Vagina (tissue), 2 donors: ENCODE results near the gene BRD2. TPM values are rescaled to one million over a fixed set of nuclear protein-coding genes. Genes with fewer than 3 reads are reported as not detected.

ENCODE experiments used
- DNase-seq, 2 donors: peaks; one replicate each; pipeline ENCODE4 v3.0.0-alpha.2; 2017; ENCODE audit errors: extremely low spot score in 2 of 2
- H3K27ac ChIP-seq: fragments of 200-600 bp; sonication (generic); one replicate; pipeline ENCODE4 v1.5.1; 2019
- H3K27me3 ChIP-seq: fragments of 200-600 bp; sonication (generic); one replicate; pipeline ENCODE4 v1.5.1; 2019
- H3K36me3 ChIP-seq, 2 donors: fragments of 200-600 bp; sonication (generic); one replicate each; pipeline ENCODE4 v1.5.1; 2017 to 2019
- H3K4me1 ChIP-seq: fragments of 200-600 bp; sonication (generic); one replicate; pipeline ENCODE4 v1.5.1; 2019
- H3K4me3 ChIP-seq, 2 donors: fragments of 200-600 bp; sonication (generic); 1 replicate in 1 of 2; 2 replicates in 1 of 2; pipeline ENCODE4 v1.5.1; 2016 to 2019
- H3K9me3 ChIP-seq: fragments of 200-600 bp; sonication (generic); one replicate; pipeline ENCODE4 v1.5.1; 2019
- POLR2A ChIP-seq, 2 donors: fragments of 450-650 bp; IDR thresholded peaks; one replicate each; pipeline ENCODE4 v1.6.1; 2017; ENCODE audit warnings: antibody characterized with exemption in 2 of 2, mild to moderate bottlenecking in 2 of 2, moderate library complexity in 2 of 2
- POLR2AphosphoS5 ChIP-seq, 2 donors: sonication (generic); formaldehyde crosslinking; IDR thresholded peaks; one replicate each; pipeline ENCODE4 v1.9.0; 2017; ENCODE audit warnings: antibody characterized with exemption in 2 of 2, mild to moderate bottlenecking in 2 of 2, low read depth in 1 of 2; ENCODE audit not compliant: insufficient read depth in 1 of 2
- intact Hi-C: fragments of 100-400 bp; cut with DNase I; formaldehyde crosslinking; loops from one replicate; pipeline ENCODE4 v1.15.1; 2023
- total RNA-seq: library from RNA; depleted of rRNA; stranded (reverse); fragments of >200 nt; gene quantifications from one replicate; pipeline ENCODE4 v1.2.3, GENCODE V29; 2016
- TF ChIP-seq, protein P1 (sequence below), 3 experiments: fragments of 450-650 bp in 2 of 3; fragments of 200-600 bp in 1 of 3; sonication (generic) in 1 of 3; IDR thresholded peaks; one replicate each; pipeline ENCODE4 v1.5.1; 2017 to 2019; ENCODE audit warnings: antibody characterized with exemption in 3 of 3, mild to moderate bottlenecking in 2 of 3, moderate library complexity in 2 of 3

The BRD2 gene
- total RNA-seq, 1 donor from 2014 or later, result 125 TPM

DNA sequence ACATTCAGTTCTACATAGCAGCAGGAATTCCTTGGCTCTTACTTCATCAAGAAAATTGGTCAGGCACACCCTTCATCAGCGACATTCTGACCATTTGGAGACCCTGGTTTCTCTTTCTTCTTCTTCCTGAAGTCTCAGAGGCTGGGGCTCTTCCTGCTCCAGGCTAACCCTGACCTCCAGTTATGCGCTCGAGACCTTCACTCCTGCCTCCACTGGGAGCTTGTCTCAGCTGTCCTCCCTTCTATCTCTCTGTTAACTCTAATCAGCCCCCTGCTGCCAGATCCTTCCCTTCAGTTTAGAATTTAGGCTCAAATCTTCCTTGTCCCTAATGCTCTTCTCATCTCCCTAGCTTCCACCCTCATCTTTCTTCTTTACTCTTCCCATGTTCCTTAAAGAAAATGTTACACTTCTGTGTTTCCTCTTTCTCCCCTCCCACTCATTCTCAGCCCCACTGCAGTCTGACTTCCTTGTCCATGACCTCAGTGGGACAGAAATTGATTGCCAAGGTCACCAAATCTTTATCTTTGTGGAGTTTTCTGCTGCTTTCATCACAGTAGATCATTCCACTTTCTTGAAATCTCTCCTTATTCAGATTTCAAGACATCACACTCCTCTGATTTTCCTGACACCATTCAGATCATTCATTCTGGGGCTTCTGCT is 49.4 kb downstream of the BRD2 start:
- TF ChIP-seq POLR2A (IDR thresholded peaks at IDR 0.05) (no peak), POLR2AphosphoS5 (IDR thresholded peaks at IDR 0.05; ENCODE audit: insufficient read depth in 1 of 2, low read depth in 1 of 2) (no peak)
- intact Hi-C loops, result loop anchor here (5.0 kb wide), 1 partner anchor 229 kb away; no protein-coding TSS in a partner anchor
- peaks cover 17% of the 10 kb centered on the region for H3K4me1 ChIP-seq

GRCh38 chr6:33018418-33018817 is 50.0 kb downstream of the BRD2 start:
- Histone ChIP-seq H3K27ac (peak overlapping the region; percentile 86), H3K4me1 (peaks cover 17% of the 10 kb centered on the region), H3K36me3 (no peaks in the 10 kb centered on the region), H3K9me3 (no peaks in the 10 kb centered on the region), H3K4me3 (peak overlapping the region in 1 of 2 donors; percentile 33), H3K27me3 (no peaks in the 10 kb centered on the region)
- intact Hi-C loops, result loop anchor here (5.0 kb wide), 1 partner anchor 229 kb away; no protein-coding TSS in a partner anchor
- DNase-seq, result no peak
- TF ChIP-seq POLR2A (IDR thresholded peaks at IDR 0.05) (no peak), POLR2AphosphoS5 (IDR thresholded peaks at IDR 0.05; ENCODE audit: insufficient read depth in 1 of 2, low read depth in 1 of 2) (no peak)
- TF ChIP-seq, protein P1, sequence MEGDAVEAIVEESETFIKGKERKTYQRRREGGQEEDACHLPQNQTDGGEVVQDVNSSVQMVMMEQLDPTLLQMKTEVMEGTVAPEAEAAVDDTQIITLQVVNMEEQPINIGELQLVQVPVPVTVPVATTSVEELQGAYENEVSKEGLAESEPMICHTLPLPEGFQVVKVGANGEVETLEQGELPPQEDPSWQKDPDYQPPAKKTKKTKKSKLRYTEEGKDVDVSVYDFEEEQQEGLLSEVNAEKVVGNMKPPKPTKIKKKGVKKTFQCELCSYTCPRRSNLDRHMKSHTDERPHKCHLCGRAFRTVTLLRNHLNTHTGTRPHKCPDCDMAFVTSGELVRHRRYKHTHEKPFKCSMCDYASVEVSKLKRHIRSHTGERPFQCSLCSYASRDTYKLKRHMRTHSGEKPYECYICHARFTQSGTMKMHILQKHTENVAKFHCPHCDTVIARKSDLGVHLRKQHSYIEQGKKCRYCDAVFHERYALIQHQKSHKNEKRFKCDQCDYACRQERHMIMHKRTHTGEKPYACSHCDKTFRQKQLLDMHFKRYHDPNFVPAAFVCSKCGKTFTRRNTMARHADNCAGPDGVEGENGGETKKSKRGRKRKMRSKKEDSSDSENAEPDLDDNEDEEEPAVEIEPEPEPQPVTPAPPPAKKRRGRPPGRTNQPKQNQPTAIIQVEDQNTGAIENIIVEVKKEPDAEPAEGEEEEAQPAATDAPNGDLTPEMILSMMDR (IDR thresholded peaks at IDR 0.05), result no peak

More for the DNA sequence above, 49.4 kb downstream of the BRD2 start:
- DNase-seq, result no peak
- Histone ChIP-seq H3K9me3 (no peaks in the 10 kb centered on the region), H3K36me3 (no peaks in the 10 kb centered on the region), H3K4me3 (no peak overlapping the region), H3K27me3 (no peaks in the 10 kb centered on the region), H3K27ac (peak overlapping the region; percentile 86)

- no peaks in the 10 kb centered on the region for H3K36me3 ChIP-seq
- H3K27me3 ChIP-seq, result no peaks in the 10 kb centered on the region
- H3K4me3 ChIP-seq, result peak overlapping the region; percentile 33 to 36
- H3K4me1 ChIP-seq, result peaks cover 17% of the 10 kb centered on the region
- peak overlapping the region; percentile 86 for H3K27ac ChIP-seq
- intact Hi-C loops, result loop anchor here (5.0 kb wide), 1 partner anchor 228 kb away; no protein-coding TSS in a partner anchor
- no peaks in the 10 kb centered on the region for H3K9me3 ChIP-seq
- DNase-seq, result no peak
- TF ChIP-seq POLR2A (IDR thresholded peaks at IDR 0.05), result no peak
- TF ChIP-seq POLR2AphosphoS5 (IDR thresholded peaks at IDR 0.05; ENCODE audit: insufficient read depth in 1 of 2, low read depth in 1 of 2), result peak in 1 of 2 donors; percentile 71
- TF ChIP-seq, protein P1 (IDR thresholded peaks at IDR 0.05), result no peak
Observed at GRCh38 chr6:33018904-33019303, 50.5 kb downstream of the BRD2 start.

DNA sequence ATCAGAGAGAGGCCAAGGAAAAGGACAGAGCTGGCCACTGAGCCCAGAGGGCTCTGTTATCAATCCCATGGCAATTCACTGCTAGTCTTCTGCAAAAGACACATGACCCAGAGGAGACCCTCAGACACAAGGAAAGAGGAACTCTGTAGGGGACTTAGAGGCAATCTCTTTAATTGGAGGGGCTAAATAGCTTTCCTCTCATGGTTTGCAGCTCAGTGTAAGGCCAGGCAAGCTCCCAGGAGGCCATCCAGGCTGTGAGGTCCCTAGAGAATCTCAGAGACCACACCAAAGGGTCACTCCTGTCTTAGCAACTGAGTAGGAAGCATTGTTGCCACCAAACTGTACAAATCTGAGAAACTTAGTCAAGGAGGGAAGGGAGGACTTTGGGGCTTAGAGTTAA is 51.0 kb downstream of the BRD2 start:
- no peaks in the 10 kb centered on the region for H3K9me3 ChIP-seq
- H3K27ac ChIP-seq, result peak overlapping the region; percentile 86
- peaks cover 17% of the 10 kb centered on the region for H3K4me1 ChIP-seq
- no peak for TF ChIP-seq POLR2A (IDR thresholded peaks at IDR 0.05)
- TF ChIP-seq, protein P1 (IDR thresholded peaks at IDR 0.05), result no peak
- no peak for TF ChIP-seq POLR2AphosphoS5 (IDR thresholded peaks at IDR 0.05; ENCODE audit: insufficient read depth in 1 of 2, low read depth in 1 of 2)
- H3K4me3 ChIP-seq, result peak overlapping the region; percentile 33 to 36
- intact Hi-C loops, result loop anchor here (5.0 kb wide), 1 partner anchor 228 kb away; no protein-coding TSS in a partner anchor
- DNase-seq, result no peak
- H3K27me3 ChIP-seq, result no peaks in the 10 kb centered on the region
- H3K36me3 ChIP-seq, result no peaks in the 10 kb centered on the region

GRCh38 chr6:33021917-33022316 is 53.5 kb downstream of the BRD2 start:
- H3K9me3 ChIP-seq, result no peaks in the 10 kb centered on the region
- intact Hi-C loops, result no loop called here
- no peaks in the 10 kb centered on the region for H3K27me3 ChIP-seq
- H3K4me3 ChIP-seq, result no peak overlapping the region
- peaks cover 17% of the 10 kb centered on the region for H3K4me1 ChIP-seq
- H3K36me3 ChIP-seq, result no peaks in the 10 kb centered on the region
- DNase-seq, result no peak
- TF ChIP-seq POLR2A (IDR thresholded peaks at IDR 0.05), result no peak
- TF ChIP-seq, protein P1 (IDR thresholded peaks at IDR 0.05), result no peak
- TF ChIP-seq POLR2AphosphoS5 (IDR thresholded peaks at IDR 0.05; ENCODE audit: insufficient read depth in 1 of 2, low read depth in 1 of 2), result no peak
- no peak overlapping the region for H3K27ac ChIP-seq
